Muscle of leg (tissue), 11 donors: ENCODE measurements around the gene TRAPPC12. TPM values are rescaled to one million over a fixed set of nuclear protein-coding genes. Genes with fewer than 3 reads are reported as not detected.
A peak's percentile ranks its signal among the peaks of the same experiment; 100 is the strongest.

ENCODE experiments used
- DNase-seq: peaks from one replicate; pipeline ENCODE4 v3.0.0; 2013
- H3K27ac ChIP-seq: one replicate; pipeline ENCODE4 v1.5.1; 2013; ENCODE audit warnings: mild to moderate bottlenecking, low read length, control low read depth
- H3K27me3 ChIP-seq: one replicate; pipeline ENCODE4 v1.6.1; 2013; ENCODE audit warnings: low read length; ENCODE audit not compliant: control insufficient read depth, insufficient read depth
- H3K36me3 ChIP-seq: one replicate; pipeline ENCODE4 v1.6.1; 2013; ENCODE audit warnings: low read length; ENCODE audit not compliant: control insufficient read depth, insufficient read depth
- H3K4me1 ChIP-seq: one replicate; pipeline ENCODE4 v1.6.1; 2013; ENCODE audit warnings: low read length; ENCODE audit not compliant: control insufficient read depth, insufficient read depth
- H3K4me3 ChIP-seq: one replicate; pipeline ENCODE4 v1.5.1; 2013; ENCODE audit warnings: low read length, control low read depth
- H3K9me3 ChIP-seq: replicated peaks from 2 replicates; pipeline ENCODE4 v1.6.1; 2013; ENCODE audit warnings: low read depth, low read length; ENCODE audit not compliant: control insufficient read depth
- WGBS: methylation state at CpG from one replicate; pipeline ENCODE4 v1.1.5; 2013; ENCODE audit warnings: missing lambda C conversion rate; ENCODE audit not compliant: insufficient coverage; 5-methylcytosine and 5-hydroxymethylcytosine counted together
- polyA plus RNA-seq, 8 donors: library from polyadenylated mRNA; unstranded; fragments of 120-200 nt; gene quantifications; one replicate each; pipeline versions ENCODE4 v1.2.1 to v1.2.3, GENCODE V29; 2013; ENCODE audit warnings: inconsistent platforms in 1 of 8, low replicate concordance in 1 of 8; ENCODE audit not compliant: insufficient read length in 8 of 8, insufficient read depth in 1 of 8
- total RNA-seq: library from RNA; stranded (reverse); fragments of 120-200 nt; gene quantifications from one replicate; pipeline ENCODE4 v1.2.4, GENCODE V29; 2013

TRAPPC12 gene
- total and polyA plus RNA-seq, 9 donors = 55.5 to 83.7 (median 66.0) TPM

GRCh38 chr2:3464401-3465005, 85.0 kb downstream of the TRAPPC12 start:
- Histone ChIP-seq H3K27ac (peak overlapping the region; percentile 51), H3K36me3 (peaks cover 65% of the 10 kb centered on the region), H3K4me1 (peaks cover 39% of the 10 kb centered on the region), H3K4me3 (no peak overlapping the region), H3K9me3 (no peaks in the 10 kb centered on the region), H3K27me3 (no peaks in the 10 kb centered on the region)
- WGBS = 92% methylated on average over 20 of the region's 21 CpGs
- no peak for DNase-seq

- Histone ChIP-seq H3K27ac (peak overlapping the region; percentile 65), H3K27me3 (no peaks in the 10 kb centered on the region), H3K36me3 (peaks cover 67% of the 10 kb centered on the region), H3K4me1 (peaks cover 40% of the 10 kb centered on the region), H3K9me3 (no peaks in the 10 kb centered on the region), H3K4me3 (no peak overlapping the region)
- DNase-seq = no peak
- WGBS = 88% methylated on average over 20 of the region's 28 CpGs
Measured at GRCh38 chr2:3465328-3465727, 85.8 kb downstream of the TRAPPC12 start.

- Histone ChIP-seq H3K9me3 (no peaks in the 10 kb centered on the region), H3K27me3 (no peaks in the 10 kb centered on the region), H3K36me3 (peaks cover 65% of the 10 kb centered on the region), H3K27ac (peak overlapping the region; percentile 65), H3K4me3 (no peak overlapping the region), H3K4me1 (peaks cover 45% of the 10 kb centered on the region)
- no peak for DNase-seq
- 80% methylated on average over 11 of the region's 13 CpGs for WGBS
Measured at GRCh38 chr2:3465844-3466481, 86.5 kb downstream of the TRAPPC12 start.

- Histone ChIP-seq H3K36me3 (peaks cover 68% of the 10 kb centered on the region), H3K4me1 (peaks cover 50% of the 10 kb centered on the region), H3K9me3 (no peaks in the 10 kb centered on the region), H3K27ac (peak overlapping the region; percentile 65), H3K27me3 (no peaks in the 10 kb centered on the region), H3K4me3 (no peak overlapping the region)
- 70% methylated on average over 8 of the region's 9 CpGs for WGBS
- DNase-seq = no peak
Measured at GRCh38 chr2:3466482-3466863, 87.0 kb downstream of the TRAPPC12 start.

GRCh38 chr2:3466966-3467365, 87.5 kb downstream of the TRAPPC12 start:
- Histone ChIP-seq H3K27ac (no peak overlapping the region), H3K4me3 (no peak overlapping the region), H3K36me3 (peaks cover 71% of the 10 kb centered on the region), H3K27me3 (no peaks in the 10 kb centered on the region), H3K9me3 (no peaks in the 10 kb centered on the region), H3K4me1 (peaks cover 50% of the 10 kb centered on the region)
- peak; percentile 41 for DNase-seq
- WGBS = 60% methylated on average over 9 of the region's 14 CpGs

GRCh38 chr2:3467654-3468053, 88.2 kb downstream of the TRAPPC12 start:
- WGBS = 91% methylated on average over 15 of the region's 15 CpGs

GRCh38 chr2:3468296-3468988, 88.9 kb downstream of the TRAPPC12 start:
- 93% methylated on average over 25 of the region's 31 CpGs for WGBS
- Histone ChIP-seq H3K9me3 (no peaks in the 10 kb centered on the region), H3K4me1 (peaks cover 58% of the 10 kb centered on the region), H3K27me3 (no peaks in the 10 kb centered on the region), H3K36me3 (peaks cover 79% of the 10 kb centered on the region), H3K27ac (no peak overlapping the region), H3K4me3 (no peak overlapping the region)
- no peak for DNase-seq

More at GRCh38 chr2:3467654-3468053, 88.2 kb downstream of the TRAPPC12 start:
- H3K4me1 ChIP-seq = peaks cover 54% of the 10 kb centered on the region
- no peaks in the 10 kb centered on the region for H3K27me3 ChIP-seq
- no peak overlapping the region for H3K27ac ChIP-seq
- H3K9me3 ChIP-seq = no peaks in the 10 kb centered on the region
- no peak for DNase-seq
- peaks cover 77% of the 10 kb centered on the region for H3K36me3 ChIP-seq
- no peak overlapping the region for H3K4me3 ChIP-seq

- WGBS = 91% methylated on average over 5 of the region's 7 CpGs
- Histone ChIP-seq H3K4me3 (no peak overlapping the region), H3K4me1 (peaks cover 54% of the 10 kb centered on the region), H3K27ac (no peak overlapping the region), H3K9me3 (no peaks in the 10 kb centered on the region), H3K27me3 (no peaks in the 10 kb centered on the region), H3K36me3 (peaks cover 82% of the 10 kb centered on the region)
- DNase-seq = no peak
Measured at GRCh38 chr2:3469486-3469885, 90.0 kb downstream of the TRAPPC12 start.

GRCh38 chr2:3470166-3470651, 90.7 kb downstream of the TRAPPC12 start:
- Histone ChIP-seq H3K4me1 (peaks cover 56% of the 10 kb centered on the region), H3K27me3 (no peaks in the 10 kb centered on the region), H3K9me3 (no peaks in the 10 kb centered on the region), H3K4me3 (no peak overlapping the region), H3K27ac (peak overlapping the region; percentile 85), H3K36me3 (peaks cover 75% of the 10 kb centered on the region)
- WGBS = 83% methylated on average over 14 of the region's 17 CpGs
- peak; percentile 39 for DNase-seq
